Natural killer cell treated with Interleukin-12 subunit alpha and Interleukin-12 subunit beta and Interleukin-15 and Interleukin-18, amount 100 ng/mL, for 72 hours (primary cell): ENCODE data around the gene RSRP1. TPM values are rescaled to one million over a fixed set of nuclear protein-coding genes. Genes with fewer than 3 reads are reported as not detected.
A peak's percentile ranks its signal among the peaks of the same experiment; 100 is the strongest.

Experiments
- ATAC-seq, 2 donors: fragments of 150-1000 bp; cut with Tn5 transposase in 1 of 2; sonication (Bioruptor Pico), chemical (Tn5 transposase) in 1 of 2; 2 replicates each; pipeline ENCODE4 v1.10.0; 2021
- DNase-seq: peaks from one replicate; pipeline ENCODE4 v3.0.0; 2022; ENCODE audit warnings: low spot score
- H3K27ac Mint-ChIP-seq, 2 donors: 1 replicate in 1 of 2; 2 replicates in 1 of 2; pipeline ENCODE4 v1.8.0; 2022; ENCODE audit warnings: mixed read lengths in 2 of 2, mild to moderate bottlenecking in 1 of 2, moderate library complexity in 1 of 2
- H3K27me3 Mint-ChIP-seq, 2 donors: 1 replicate in 1 of 2; 2 replicates in 1 of 2; pipeline ENCODE4 v1.8.0; 2022; ENCODE audit warnings: mixed read lengths in 2 of 2
- H3K36me3 Mint-ChIP-seq: one replicate; pipeline ENCODE4 v1.8.0; 2022; ENCODE audit warnings: mixed read lengths
- H3K4me1 Mint-ChIP-seq, 2 donors: 1 replicate in 1 of 2; 2 replicates in 1 of 2; pipeline ENCODE4 v1.8.0; 2022; ENCODE audit warnings: low read depth in 2 of 2, mixed read lengths in 2 of 2, mild to moderate bottlenecking in 1 of 2
- H3K4me3 Mint-ChIP-seq: one replicate; pipeline ENCODE4 v1.8.0; 2022; ENCODE audit warnings: mixed read lengths
- H3K9me3 Mint-ChIP-seq: 2 replicates; pipeline ENCODE4 v1.8.0; 2022; ENCODE audit warnings: mixed read lengths
- total RNA-seq, 2 donors: library from RNA; stranded (reverse); gene quantifications; one replicate each; pipeline ENCODE4 v1.2.3, GENCODE V29; 2022

RSRP1 gene
- total RNA-seq, 2 donors from 2014 or later: 117 to 171 TPM

DNA sequence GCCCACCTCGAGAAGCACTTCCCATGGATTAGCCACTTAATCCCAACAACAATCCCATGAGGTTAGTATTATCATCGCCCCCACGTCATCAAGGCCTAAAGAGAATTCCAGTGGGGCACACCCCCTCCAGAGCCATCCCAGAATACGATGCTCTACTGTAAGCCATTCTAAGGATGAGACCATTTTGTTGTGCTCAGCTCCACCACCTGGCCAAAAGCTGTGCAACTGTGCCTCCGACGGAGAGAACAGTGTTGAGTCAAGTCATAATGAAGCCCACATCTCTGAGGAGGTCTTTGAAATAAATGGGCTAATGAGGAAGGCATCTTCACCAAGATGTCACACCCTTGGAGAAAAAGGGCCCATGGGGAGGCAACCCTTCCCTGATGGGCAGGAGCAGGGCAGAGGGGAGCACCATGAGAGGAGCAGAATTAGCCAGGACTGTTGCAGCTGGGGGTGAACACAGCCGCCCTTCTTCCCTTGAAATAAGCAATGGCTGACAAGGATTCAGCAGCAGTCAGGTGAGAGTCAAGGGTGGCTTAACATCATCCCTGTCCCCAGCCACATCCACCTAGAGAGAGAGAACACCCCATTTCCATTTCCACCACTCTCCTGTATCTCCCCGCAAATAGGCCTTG, 29.5 kb downstream of the RSRP1 start:
- no peaks in the 10 kb centered on the region for H3K27me3 Mint-ChIP-seq
- H3K27ac Mint-ChIP-seq: no peak overlapping the region
- ATAC-seq (no peak), DNase-seq (no peak)
- no peak overlapping the region for H3K4me3 Mint-ChIP-seq
- no peaks in the 10 kb centered on the region for H3K4me1 Mint-ChIP-seq
- H3K36me3 Mint-ChIP-seq: peaks cover 4% of the 10 kb centered on the region
- H3K9me3 Mint-ChIP-seq: no peaks in the 10 kb centered on the region

DNA sequence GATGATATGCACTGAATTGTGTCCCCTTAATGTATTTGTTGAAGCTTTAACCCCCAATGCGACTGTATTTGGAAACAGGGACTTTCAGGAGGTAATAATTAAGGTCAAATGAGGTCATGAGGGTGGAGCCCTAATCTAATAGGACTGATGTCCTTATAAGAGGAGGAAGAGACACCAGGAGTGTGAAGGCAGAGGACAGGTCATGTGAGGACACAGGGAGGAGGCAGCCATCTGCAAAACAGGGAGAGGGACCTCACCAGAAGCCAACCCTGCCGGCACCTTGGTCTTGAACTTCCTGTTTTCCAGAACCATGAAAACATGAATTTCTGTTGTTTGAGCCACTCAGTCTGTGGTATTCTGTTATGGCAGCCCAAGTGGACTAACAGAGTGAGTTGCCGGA, 30.2 kb downstream of the RSRP1 start:
- peaks cover 4% of the 10 kb centered on the region for H3K36me3 Mint-ChIP-seq
- no peak overlapping the region for H3K27ac Mint-ChIP-seq
- ATAC-seq: no peak

DNA sequence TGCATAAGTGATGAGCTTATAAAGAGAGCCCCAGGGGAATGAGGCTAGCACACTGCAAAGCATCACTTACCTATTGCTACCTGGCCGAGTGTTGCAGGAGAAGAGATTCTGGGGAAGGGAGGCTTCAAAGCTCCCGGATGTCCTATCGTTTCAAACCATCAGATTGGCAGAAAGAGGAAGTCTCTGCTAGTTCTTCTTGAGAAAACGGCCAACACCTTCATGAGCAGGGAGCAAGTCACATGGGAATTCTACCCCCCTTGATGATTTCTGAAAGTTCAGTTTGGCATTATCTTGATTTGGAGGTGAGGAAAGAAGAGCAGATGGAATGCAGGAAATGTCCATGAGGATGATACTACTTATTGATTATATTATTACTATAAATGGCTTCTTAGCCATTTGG, 31.1 kb downstream of the RSRP1 start:
- Mint-ChIP-seq H3K27ac (no peak overlapping the region), H3K36me3 (no peaks in the 10 kb centered on the region), H3K9me3 (no peaks in the 10 kb centered on the region), H3K27me3 (no peaks in the 10 kb centered on the region), H3K4me3 (no peak overlapping the region), H3K4me1 (no peaks in the 10 kb centered on the region)
- no peak for DNase-seq
- ATAC-seq: no peak

More for the DNA sequence above, 30.2 kb downstream of the RSRP1 start:
- Mint-ChIP-seq H3K4me3 (no peak overlapping the region), H3K9me3 (no peaks in the 10 kb centered on the region), H3K4me1 (no peaks in the 10 kb centered on the region), H3K27me3 (no peaks in the 10 kb centered on the region)
- DNase-seq: no peak

DNA sequence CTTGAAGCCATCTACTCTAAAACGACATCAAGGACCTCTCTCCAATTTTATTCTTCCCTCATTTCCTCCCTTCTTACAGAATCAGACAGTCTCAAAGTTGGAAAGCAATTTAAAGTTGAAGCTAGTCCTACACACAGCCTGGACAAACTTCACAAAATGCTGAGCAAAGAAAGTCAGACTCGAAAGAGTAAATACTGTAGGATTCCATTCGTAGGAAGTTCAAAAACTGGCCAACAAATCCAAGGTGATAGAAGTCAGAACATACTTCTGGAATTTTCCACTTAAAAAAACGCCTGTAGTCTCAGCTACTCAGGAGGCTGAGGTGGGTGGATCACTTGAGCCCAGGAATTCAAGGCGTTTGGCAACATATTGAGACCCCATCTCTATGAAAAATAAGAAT, 34.5 kb downstream of the RSRP1 start:
- DNase-seq (no peak), ATAC-seq (no peak)
- Mint-ChIP-seq H3K9me3 (no peaks in the 10 kb centered on the region), H3K27me3 (no peaks in the 10 kb centered on the region), H3K4me3 (no peak overlapping the region), H3K27ac (no peak overlapping the region), H3K4me1 (no peaks in the 10 kb centered on the region), H3K36me3 (no peaks in the 10 kb centered on the region)

DNA sequence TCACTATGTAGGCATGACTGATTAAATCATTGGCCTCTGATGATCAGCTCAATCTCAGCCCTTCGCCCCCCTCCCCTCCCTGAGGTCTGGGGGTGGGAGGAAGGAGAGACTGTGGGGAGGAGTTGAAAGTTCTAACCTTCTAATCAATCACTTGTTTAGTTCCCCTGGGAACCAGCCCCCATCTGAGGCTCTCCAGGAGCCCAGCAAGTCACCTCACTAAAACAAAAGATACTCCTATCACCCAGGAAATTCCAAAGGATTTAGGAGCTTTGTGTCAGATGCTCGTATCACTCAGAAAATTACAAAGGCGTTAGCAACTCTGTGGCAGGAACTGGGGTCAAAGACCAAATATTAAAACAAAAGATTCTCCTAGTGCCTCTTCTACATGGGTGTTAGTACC, 36.5 kb downstream of the RSRP1 start:
- DNase-seq: no peak
- no peaks in the 10 kb centered on the region for H3K9me3 Mint-ChIP-seq
- ATAC-seq: no peak
- no peaks in the 10 kb centered on the region for H3K36me3 Mint-ChIP-seq
- no peaks in the 10 kb centered on the region for H3K4me1 Mint-ChIP-seq
- H3K4me3 Mint-ChIP-seq: no peak overlapping the region
- no peaks in the 10 kb centered on the region for H3K27me3 Mint-ChIP-seq
- no peak overlapping the region for H3K27ac Mint-ChIP-seq

DNA sequence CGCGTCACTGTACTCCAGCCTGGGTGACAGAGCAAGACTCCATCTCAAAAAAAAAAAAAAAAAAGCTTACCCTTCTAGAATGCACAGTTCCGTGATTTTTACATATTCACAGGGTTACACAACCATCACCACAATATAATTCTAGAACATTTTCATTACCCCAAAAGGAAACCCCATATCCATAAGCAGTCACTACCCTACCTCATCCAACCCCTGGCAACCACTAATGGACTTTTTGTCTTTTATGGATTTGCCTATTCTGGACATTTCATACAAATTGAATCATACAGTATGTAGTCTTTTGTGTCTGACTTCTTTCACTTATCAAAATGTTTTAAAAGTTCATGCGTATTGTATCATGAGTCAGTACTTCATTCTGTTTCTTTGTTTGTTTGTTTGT, 37.7 kb downstream of the RSRP1 start:
- no peak for DNase-seq
- Mint-ChIP-seq H3K27me3 (no peaks in the 10 kb centered on the region), H3K4me3 (no peak overlapping the region), H3K4me1 (no peaks in the 10 kb centered on the region), H3K36me3 (no peaks in the 10 kb centered on the region), H3K9me3 (no peaks in the 10 kb centered on the region), H3K27ac (no peak overlapping the region)
- ATAC-seq: no peak

DNA sequence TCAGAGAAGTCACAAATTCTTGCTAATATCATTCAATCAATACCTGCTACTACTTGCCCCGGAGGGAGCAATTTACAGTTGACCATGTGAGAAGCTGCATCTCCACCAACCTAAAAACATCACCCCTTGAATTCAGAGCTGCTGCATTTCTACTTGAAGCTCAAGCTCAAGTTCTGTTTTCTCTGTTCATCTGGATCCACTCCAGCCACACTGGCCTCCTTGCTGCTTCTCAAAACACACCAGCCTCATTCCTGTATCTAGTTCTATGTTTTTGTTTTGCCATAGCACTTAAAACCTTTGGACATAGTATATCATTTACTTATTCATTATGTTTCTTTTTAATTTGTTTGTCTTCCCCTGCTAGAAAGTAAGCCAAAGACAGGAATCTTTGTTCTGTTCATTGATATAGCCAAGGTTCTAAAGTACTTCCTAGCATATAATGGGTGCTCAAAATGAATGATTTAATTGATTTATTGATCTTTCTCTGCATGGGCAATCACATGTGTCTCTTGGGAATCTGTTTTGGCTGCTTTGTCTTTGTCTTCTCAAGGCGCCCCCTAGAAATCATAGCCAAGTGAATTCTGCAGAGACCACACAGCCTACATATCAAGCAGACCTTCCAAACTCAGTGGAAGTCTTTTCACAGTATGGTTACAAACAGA, 38.6 kb downstream of the RSRP1 start:
- Mint-ChIP-seq H3K27ac (no peak overlapping the region), H3K27me3 (no peaks in the 10 kb centered on the region), H3K9me3 (no peaks in the 10 kb centered on the region), H3K4me3 (no peak overlapping the region), H3K4me1 (no peaks in the 10 kb centered on the region), H3K36me3 (no peaks in the 10 kb centered on the region)
- DNase-seq (no peak), ATAC-seq (no peak)

DNA sequence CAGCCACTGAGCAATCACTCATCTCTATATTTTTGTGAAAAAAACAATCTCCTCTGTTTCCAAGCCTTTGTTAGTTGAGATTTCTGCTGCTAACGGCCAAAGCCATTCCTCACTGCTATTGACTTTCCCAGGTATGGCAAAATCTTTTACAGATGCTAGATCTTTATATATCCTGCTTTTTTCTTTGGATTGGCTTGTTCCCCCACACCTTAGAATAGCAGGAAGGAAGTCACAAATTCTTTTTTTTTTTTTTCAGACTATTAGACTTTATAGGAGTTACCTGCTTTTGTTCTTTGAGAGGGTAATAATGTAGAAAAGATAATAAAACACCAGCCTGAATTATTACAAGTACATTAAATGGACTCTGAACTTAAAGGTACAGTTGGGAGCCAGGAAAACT, 39.2 kb downstream of the RSRP1 start:
- Mint-ChIP-seq H3K9me3 (no peaks in the 10 kb centered on the region), H3K36me3 (no peaks in the 10 kb centered on the region), H3K4me3 (no peak overlapping the region), H3K27ac (no peak overlapping the region), H3K27me3 (no peaks in the 10 kb centered on the region), H3K4me1 (no peaks in the 10 kb centered on the region)
- DNase-seq (no peak), ATAC-seq (no peak)

DNA sequence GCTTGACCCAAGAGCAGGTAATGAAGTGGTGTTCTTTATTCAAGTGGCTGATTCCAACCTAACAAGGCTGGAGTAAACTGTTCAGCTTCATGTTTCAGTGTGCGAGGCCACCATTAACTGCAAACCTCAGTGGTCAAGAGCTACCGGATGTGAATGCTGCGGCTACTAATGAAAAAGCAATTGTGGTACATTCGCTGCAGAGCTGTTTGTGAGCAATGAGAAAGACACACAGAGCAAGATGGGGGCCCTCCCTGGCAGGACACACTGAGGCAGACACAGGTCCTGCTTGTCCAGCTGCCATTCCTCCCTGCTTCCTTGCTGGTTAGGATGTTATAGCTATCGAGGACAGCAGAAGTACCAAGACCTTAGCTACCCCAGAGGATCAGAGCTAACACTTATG, 41.1 kb downstream of the RSRP1 start:
- H3K4me1 Mint-ChIP-seq: no peaks in the 10 kb centered on the region
- H3K27me3 Mint-ChIP-seq: no peaks in the 10 kb centered on the region
- DNase-seq (no peak), ATAC-seq (no peak)
- no peak overlapping the region for H3K27ac Mint-ChIP-seq
- H3K4me3 Mint-ChIP-seq: no peak overlapping the region
- no peaks in the 10 kb centered on the region for H3K9me3 Mint-ChIP-seq
- H3K36me3 Mint-ChIP-seq: no peaks in the 10 kb centered on the region

DNA sequence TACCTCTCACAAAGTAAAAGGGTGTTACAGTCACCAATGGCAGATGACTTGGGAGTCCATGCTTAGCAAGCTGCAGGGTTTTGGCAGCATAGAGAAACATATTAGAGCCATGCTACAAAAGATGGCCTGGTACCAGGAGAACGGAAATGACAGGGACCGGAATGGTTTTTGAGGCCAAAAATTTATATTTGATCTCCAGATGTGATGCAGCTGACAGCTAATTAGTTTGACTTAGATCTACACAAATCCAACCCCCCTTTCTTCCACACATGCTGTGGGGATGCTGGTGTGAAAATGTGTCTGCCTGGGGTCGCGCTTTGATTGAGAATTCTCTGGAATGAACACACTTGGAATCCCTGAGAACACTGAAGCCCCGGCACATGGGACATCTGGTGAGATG, 41.5 kb downstream of the RSRP1 start:
- ATAC-seq: no peak
- Mint-ChIP-seq H3K27ac (no peak overlapping the region), H3K4me3 (no peak overlapping the region), H3K36me3 (no peaks in the 10 kb centered on the region), H3K4me1 (no peaks in the 10 kb centered on the region), H3K9me3 (no peaks in the 10 kb centered on the region), H3K27me3 (no peaks in the 10 kb centered on the region)
- DNase-seq: no peak

DNA sequence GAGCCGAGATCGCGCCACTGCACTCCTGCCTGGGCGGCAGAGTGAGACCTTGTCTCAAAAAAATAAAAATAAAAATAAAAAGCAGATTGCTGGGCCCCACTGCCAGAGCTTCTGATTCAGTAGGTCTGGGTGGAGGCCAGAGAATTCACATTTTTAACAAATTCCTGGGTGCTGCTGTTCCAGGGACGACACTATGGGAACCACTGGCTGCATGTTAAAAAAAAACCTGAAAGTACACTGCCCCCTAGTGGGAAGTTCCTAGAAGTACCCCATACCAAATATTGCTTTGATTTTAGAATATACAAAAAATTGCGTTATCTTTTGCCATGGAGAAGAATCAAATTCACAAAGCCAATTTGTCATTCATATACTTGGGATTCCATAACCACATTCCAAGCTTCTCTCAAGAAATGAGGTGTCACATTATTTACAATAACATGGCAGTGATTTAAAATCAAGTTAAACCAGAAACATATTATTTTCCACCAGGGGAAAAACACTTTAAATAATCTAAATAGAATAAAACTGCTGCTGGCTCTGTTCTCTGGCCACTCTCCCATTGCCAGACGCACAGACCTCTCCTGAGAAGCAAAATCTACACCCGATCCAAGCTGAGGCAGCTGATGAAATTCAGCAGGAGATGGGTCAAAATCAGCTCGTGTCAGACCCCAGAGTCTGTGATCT, 42.3 kb downstream of the RSRP1 start:
- no peaks in the 10 kb centered on the region for H3K4me1 Mint-ChIP-seq
- ATAC-seq (peak in 1 of 2 donors; percentile 65), DNase-seq (no peak)
- no peak overlapping the region for H3K27ac Mint-ChIP-seq
- no peaks in the 10 kb centered on the region for H3K9me3 Mint-ChIP-seq
- H3K4me3 Mint-ChIP-seq: no peak overlapping the region
- no peaks in the 10 kb centered on the region for H3K36me3 Mint-ChIP-seq
- peaks cover 0 to 2% of the 10 kb centered on the region in 2 donors for H3K27me3 Mint-ChIP-seq

DNA sequence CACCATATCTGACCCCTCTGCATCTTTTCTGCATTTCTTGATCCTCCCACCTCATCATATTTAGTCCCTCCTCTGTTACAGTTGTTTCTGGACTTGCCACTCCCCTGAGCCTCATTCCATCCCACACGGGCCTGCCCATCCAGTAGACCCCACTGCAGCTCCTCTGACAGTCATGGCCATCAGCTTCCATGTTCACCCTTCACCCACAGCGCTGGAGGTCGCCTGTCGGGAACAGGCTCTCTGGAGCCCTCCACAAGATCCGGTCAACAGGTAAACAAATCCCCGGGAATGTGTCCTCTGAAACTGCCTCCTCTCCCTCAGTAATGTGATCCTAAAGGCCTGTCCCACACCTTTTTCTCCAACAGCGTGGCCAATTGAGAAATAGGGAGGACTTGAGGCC, 46.2 kb downstream of the RSRP1 start:
- no peak for ATAC-seq
- Mint-ChIP-seq H3K27ac (no peak overlapping the region), H3K36me3 (no peaks in the 10 kb centered on the region), H3K27me3 (peaks cover 6 to 8% of the 10 kb centered on the region in 2 donors), H3K4me1 (peaks cover 0 to 10% of the 10 kb centered on the region in 2 donors), H3K9me3 (no peaks in the 10 kb centered on the region), H3K4me3 (no peak overlapping the region)
- DNase-seq: no peak

DNA sequence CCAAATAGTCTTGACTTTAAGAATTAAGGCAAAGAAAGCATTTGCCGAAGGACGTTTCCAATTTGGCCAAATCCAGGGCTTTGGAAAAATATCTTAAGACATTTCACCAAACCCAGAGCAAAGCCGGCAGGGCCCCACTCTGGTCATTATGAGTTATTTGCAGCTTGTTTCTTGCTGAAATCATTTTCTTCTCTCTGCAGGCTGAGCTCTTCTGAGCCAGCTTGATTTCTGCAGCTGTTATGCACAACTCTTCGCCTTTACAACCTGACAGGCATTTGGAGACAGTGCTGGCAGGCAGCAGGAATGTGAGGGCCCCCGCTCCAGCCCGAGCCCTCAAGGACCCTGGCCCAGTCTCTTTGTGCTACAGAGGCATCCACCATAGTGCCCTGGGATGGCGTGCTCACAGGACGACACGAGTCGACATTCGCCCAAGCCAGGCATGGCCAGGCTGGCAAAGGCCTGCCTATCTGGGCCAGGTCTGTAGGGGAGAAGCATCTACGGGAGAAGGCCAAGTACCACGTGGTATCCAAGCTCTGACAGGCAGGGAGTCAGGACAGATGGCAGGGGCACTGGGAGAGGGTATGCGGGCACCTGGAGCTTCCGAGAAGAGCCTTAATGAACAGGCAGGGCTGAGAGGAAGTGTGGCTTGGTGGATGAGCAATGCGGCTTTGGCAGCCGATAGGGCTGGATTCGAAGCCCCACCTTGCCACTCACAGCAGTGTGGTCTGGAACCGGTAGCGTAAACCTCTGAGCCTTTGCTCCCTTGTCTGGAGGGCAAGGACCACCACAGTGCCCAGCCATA, 47.2 kb downstream of the RSRP1 start:
- no peaks in the 10 kb centered on the region for H3K36me3 Mint-ChIP-seq
- H3K27me3 Mint-ChIP-seq: peaks cover 6 to 8% of the 10 kb centered on the region in 2 donors
- no peaks in the 10 kb centered on the region for H3K9me3 Mint-ChIP-seq
- no peak overlapping the region for H3K27ac Mint-ChIP-seq
- DNase-seq (no peak), ATAC-seq (peak in 1 of 2 donors; percentile 31)
- H3K4me1 Mint-ChIP-seq: peaks cover 0 to 10% of the 10 kb centered on the region in 2 donors
- no peak overlapping the region for H3K4me3 Mint-ChIP-seq
